ENCODE measurements around the gene NDUFS6. TPM values are rescaled to one million over a fixed set of nuclear protein-coding genes. Genes with fewer than 3 reads are reported as not detected.
A peak's percentile ranks its signal among the peaks of the same experiment; 100 is the strongest.

NDUFS6 gene
- 21.8 and 31.8 TPM in 2 replicates for total RNA-seq
- 68.5 and 90.8 TPM in 2 replicates for polyA plus RNA-seq
- polyA plus RNA-seq (2012), result 93.9 and 146 TPM in 2 replicates
- polyA minus RNA-seq (ENCODE audit: low replicate concordance), result 4.0 and 4.2 TPM in 2 replicates

- Histone ChIP-seq H3K27me3 (ENCODE audit: control insufficient read depth, insufficient read depth, low read length) (no peaks in the 10 kb centered on the region), H3K4me2 (ENCODE audit: extremely low read depth, insufficient read depth, low read length) (peak within 1 kb of the TSS; percentile 96), H3K27ac (ENCODE audit: insufficient read depth, low read length) (peak within 1 kb of the TSS; percentile 77), H3K36me3 (ENCODE audit: control insufficient read depth, insufficient read depth, low read length) (peaks cover 28% of the 10 kb centered on the region), H3K9ac (ENCODE audit: insufficient read depth, low read length) (peak within 1 kb of the TSS; percentile 84), H3K79me2 (ENCODE audit: control insufficient read depth, insufficient read depth, low read length) (peaks cover 66% of the 10 kb centered on the region), H2AFZ (ENCODE audit: low read length) (peak within 1 kb of the TSS; percentile 92), H3K9me3 (ENCODE audit: control insufficient read depth, insufficient read depth, low read depth, low read length) (no peaks in the 10 kb centered on the region), H3K4me1 (ENCODE audit: control insufficient read depth, extremely low read depth, insufficient read depth, low read length) (peaks cover 3% of the 10 kb centered on the region), H3K4me3 (replicated peaks in 1 of 4; ENCODE audit: control extremely low read depth in 1 of 4, insufficient read depth in 1 of 4, low read depth in 3 of 4, low read length in 4 of 4) (peak within 1 kb of the TSS; percentile 91 to 97 (median 96)), H4K20me1 (ENCODE audit: control insufficient read depth, extremely low read depth, insufficient read depth, low read length) (no peaks in the 10 kb centered on the region)
- TF ChIP-seq CTCF (conservative IDR thresholded peaks at IDR 0.05 in 1 of 2, IDR thresholded peaks at IDR 0.05 in 1 of 2; ENCODE audit: low read depth in 1 of 2, low read length in 2 of 2), result no peak
- TF ChIP-seq EZH2 (IDR thresholded peaks at IDR 0.05; ENCODE audit: low read length, missing control alignments), result no peak
- DNase-seq (ENCODE audit: low read depth in 2 of 2), result peak; percentile 55 to 71
Observed at GRCh38 chr5:1801222-1801966, at the start of gene NDUFS6. NDUFS6 (plus strand) TSS chr5:1801407; CDS start chr5:1801418, 11 bp downstream.

DNA sequence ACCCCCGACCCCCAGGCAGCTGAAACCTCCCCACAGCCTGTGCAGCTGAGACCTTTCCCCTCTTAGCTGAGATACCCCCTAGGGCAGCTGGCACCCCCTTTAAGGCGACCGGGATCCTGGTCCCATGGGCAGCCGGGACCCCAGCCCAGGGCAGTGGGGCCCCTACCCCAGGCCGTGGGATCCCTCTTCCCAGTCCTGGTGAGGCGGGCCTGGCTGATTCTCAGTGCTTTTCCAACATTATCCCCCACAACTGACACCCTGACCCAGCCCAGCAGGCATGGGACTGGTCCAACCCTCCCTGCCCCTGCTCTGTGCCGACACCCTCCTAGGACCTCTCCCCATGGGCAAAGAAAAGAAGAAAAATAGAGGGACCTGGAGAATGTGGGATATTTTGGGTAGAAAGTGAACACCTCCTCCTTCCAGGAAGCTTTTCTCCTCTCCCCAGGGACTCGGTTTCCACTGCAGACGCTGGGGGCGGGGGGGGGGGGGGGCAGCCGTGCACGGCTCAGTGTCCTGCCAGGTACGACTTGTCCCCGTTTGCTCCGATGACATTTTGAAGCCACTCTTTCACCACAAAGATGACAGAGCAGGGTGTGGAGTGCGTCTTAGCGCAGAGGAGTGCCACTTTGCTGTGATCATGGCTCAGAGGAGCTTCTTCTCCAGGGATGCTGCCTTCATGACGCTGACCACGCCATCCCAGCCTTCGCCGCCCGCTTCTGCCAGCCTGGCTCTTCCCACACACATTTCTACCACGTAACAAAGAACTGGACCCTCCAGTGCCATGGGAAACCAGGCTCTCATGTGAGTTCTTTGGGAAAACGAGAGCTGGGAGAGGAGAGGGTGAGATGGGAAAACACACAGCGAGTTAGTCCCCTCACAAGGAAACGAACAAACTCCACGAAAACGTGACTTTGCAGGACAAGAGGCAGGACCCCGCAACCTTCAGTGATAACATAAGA is 49.1 kb upstream of the NDUFS6 start:
- Histone ChIP-seq H3K4me2 (ENCODE audit: extremely low read depth, insufficient read depth, low read length) (no peak overlapping the region), H3K9me3 (ENCODE audit: control insufficient read depth, insufficient read depth, low read depth, low read length) (no peaks in the 10 kb centered on the region), H2AFZ (ENCODE audit: low read length) (no peak overlapping the region), H4K20me1 (ENCODE audit: control insufficient read depth, extremely low read depth, insufficient read depth, low read length) (no peaks in the 10 kb centered on the region), H3K27ac (ENCODE audit: insufficient read depth, low read length) (no peak overlapping the region), H3K36me3 (ENCODE audit: control insufficient read depth, insufficient read depth, low read length) (no peaks in the 10 kb centered on the region), H3K9ac (ENCODE audit: insufficient read depth, low read length) (no peak overlapping the region), H3K79me2 (ENCODE audit: control insufficient read depth, insufficient read depth, low read length) (no peaks in the 10 kb centered on the region), H3K27me3 (ENCODE audit: control insufficient read depth, insufficient read depth, low read length) (no peaks in the 10 kb centered on the region), H3K4me3 (replicated peaks in 1 of 4; ENCODE audit: control extremely low read depth in 1 of 4, insufficient read depth in 1 of 4, low read depth in 3 of 4, low read length in 4 of 4) (no peak overlapping the region), H3K4me1 (ENCODE audit: control insufficient read depth, extremely low read depth, insufficient read depth, low read length) (no peaks in the 10 kb centered on the region)
- no peak for TF ChIP-seq EZH2 (IDR thresholded peaks at IDR 0.05; ENCODE audit: low read length, missing control alignments)
- TF ChIP-seq CTCF (conservative IDR thresholded peaks at IDR 0.05 in 1 of 2, IDR thresholded peaks at IDR 0.05 in 1 of 2; ENCODE audit: low read depth in 1 of 2, low read length in 2 of 2), result no peak
- no peak for DNase-seq (ENCODE audit: low read depth in 2 of 2)

- Histone ChIP-seq H3K9me3 (ENCODE audit: control insufficient read depth, insufficient read depth, low read depth, low read length) (no peaks in the 10 kb centered on the region), H4K20me1 (ENCODE audit: control insufficient read depth, extremely low read depth, insufficient read depth, low read length) (no peaks in the 10 kb centered on the region), H2AFZ (ENCODE audit: low read length) (no peak overlapping the region), H3K27me3 (ENCODE audit: control insufficient read depth, insufficient read depth, low read length) (no peaks in the 10 kb centered on the region), H3K9ac (ENCODE audit: insufficient read depth, low read length) (no peak overlapping the region), H3K27ac (ENCODE audit: insufficient read depth, low read length) (no peak overlapping the region), H3K4me2 (ENCODE audit: extremely low read depth, insufficient read depth, low read length) (no peak overlapping the region), H3K4me1 (ENCODE audit: control insufficient read depth, extremely low read depth, insufficient read depth, low read length) (no peaks in the 10 kb centered on the region), H3K36me3 (ENCODE audit: control insufficient read depth, insufficient read depth, low read length) (no peaks in the 10 kb centered on the region), H3K4me3 (replicated peaks in 1 of 4; ENCODE audit: control extremely low read depth in 1 of 4, insufficient read depth in 1 of 4, low read depth in 3 of 4, low read length in 4 of 4) (no peak overlapping the region), H3K79me2 (ENCODE audit: control insufficient read depth, insufficient read depth, low read length) (no peaks in the 10 kb centered on the region)
- TF ChIP-seq EZH2 (IDR thresholded peaks at IDR 0.05; ENCODE audit: low read length, missing control alignments) (no peak), CTCF (conservative IDR thresholded peaks at IDR 0.05 in 1 of 2, IDR thresholded peaks at IDR 0.05 in 1 of 2; ENCODE audit: low read depth in 1 of 2, low read length in 2 of 2) (no peak)
- no peak for DNase-seq (ENCODE audit: low read depth in 2 of 2)
Observed at GRCh38 chr5:1752881-1753280, 48.3 kb upstream of the NDUFS6 start.

Measured in fibroblast of lung (primary cell).